Measurements from ENCODE around the gene ANKRD39.
A peak's percentile ranks its signal among the peaks of the same experiment; 100 is the strongest.
"Not testable (repeated sequence)": the region's sequence is repeated elsewhere in the genome, so short reads cannot be mapped to it uniquely, and the experiment has no call there.

Gene ANKRD39

GRCh38 chr2:96811917-96812316 lies 45.9 kb downstream of the ANKRD39 start:
- DNase-seq = no peak

GRCh38 chr2:96810783-96811192 lies 47.0 kb downstream of the ANKRD39 start:
- DNase-seq = no peak

- peak in 3 of 56 donors; percentile 12 to 27 (median 12) for DNase-seq
Measured at GRCh38 chr2:96809951-96810782, 47.6 kb downstream of the ANKRD39 start.

- DNase-seq = no peak
Measured at GRCh38 chr2:96809216-96809882, 48.5 kb downstream of the ANKRD39 start.

- DNase-seq = no peak
Measured at GRCh38 chr2:96808176-96808837, 49.5 kb downstream of the ANKRD39 start.

- no peak for DNase-seq
Measured at GRCh38 chr2:96807127-96807471, 50.7 kb downstream of the ANKRD39 start.

- DNase-seq = no peak
Measured at GRCh38 chr2:96806468-96807126, 51.2 kb downstream of the ANKRD39 start.

- DNase-seq = not testable (repeated sequence)
Measured at GRCh38 chr2:96805946-96806345, 51.9 kb downstream of the ANKRD39 start.

GRCh38 chr2:96804986-96805385 lies 52.8 kb downstream of the ANKRD39 start:
- DNase-seq = no peak

GRCh38 chr2:96802721-96803120 lies 55.1 kb downstream of the ANKRD39 start:
- no peak for DNase-seq

- no peak for DNase-seq
Measured at GRCh38 chr2:96801786-96802595, 55.8 kb downstream of the ANKRD39 start.

- peak in 35 of 56 donors; percentile 13 to 76 (median 37) for DNase-seq
Measured at GRCh38 chr2:96801005-96801785, 56.6 kb downstream of the ANKRD39 start.

- no peak for DNase-seq
Measured at GRCh38 chr2:96800061-96801004, 57.5 kb downstream of the ANKRD39 start.

- no peak for DNase-seq
Measured at GRCh38 chr2:96799623-96799935, 58.2 kb downstream of the ANKRD39 start.

- DNase-seq = no peak
Measured at GRCh38 chr2:96798733-96799622, 58.8 kb downstream of the ANKRD39 start.

Data from amygdala (tissue), 56 donors.